Fibroblast of skin of abdomen (primary cell): ENCODE data around the gene TOGARAM2.
"Not testable (repeated sequence)": the region's sequence is repeated elsewhere in the genome, so short reads cannot be mapped to it uniquely, and the experiment has no call there.

Experiments used
- DNase-seq: peaks from one replicate; pipeline ENCODE4 v3.0.0-alpha.2; 2013

TOGARAM2 gene

GRCh38 chr2:28977176-28977875 lies 3.8 kb upstream of the TOGARAM2 start:
- no peak for DNase-seq

GRCh38 chr2:28978001-28978400 lies 3.1 kb upstream of the TOGARAM2 start:
- DNase-seq = not testable (repeated sequence)

GRCh38 chr2:28978606-28979005 lies 2.5 kb upstream of the TOGARAM2 start:
- no peak for DNase-seq

GRCh38 chr2:28979041-28979440 lies 2.1 kb upstream of the TOGARAM2 start:
- DNase-seq = no peak

GRCh38 chr2:28979576-28980366 lies 1.3 kb upstream of the TOGARAM2 start:
- no peak for DNase-seq

DNA sequence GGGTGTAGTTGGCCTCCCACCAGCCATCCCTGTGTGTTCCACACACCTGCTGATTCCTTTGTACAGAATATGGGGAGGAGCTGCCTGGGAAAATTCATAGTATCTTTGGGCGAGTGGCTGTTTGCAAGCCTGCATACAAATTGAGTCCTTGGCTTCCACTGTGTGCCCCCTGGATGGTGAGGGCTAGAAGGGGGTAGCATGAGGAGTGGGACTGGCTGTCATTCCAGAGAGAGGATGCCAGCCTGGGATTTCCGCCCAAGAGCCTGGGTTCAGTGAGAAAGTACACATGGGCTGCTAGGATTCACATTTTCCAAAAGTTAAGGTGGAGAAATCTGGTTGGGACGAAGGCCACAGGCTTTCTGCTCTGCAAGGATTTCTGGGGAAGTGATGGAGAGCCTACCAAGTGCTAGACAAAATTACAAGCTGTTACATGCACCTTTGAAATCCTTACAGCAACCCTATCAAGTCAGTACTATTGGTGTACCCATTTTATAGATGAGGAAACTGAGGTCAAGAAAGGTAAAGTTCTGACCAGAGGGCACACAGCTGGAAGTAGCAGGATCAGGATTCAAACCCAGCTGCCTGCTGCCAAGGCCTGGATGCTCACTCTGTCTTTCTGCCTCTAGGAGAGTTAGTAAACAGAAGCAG lies 606 bp upstream of the TOGARAM2 start:
- no peak for DNase-seq

- DNase-seq = no peak
Observed at GRCh38 chr2:28981620-28982376, 700 bp downstream of the TOGARAM2 start.

DNA sequence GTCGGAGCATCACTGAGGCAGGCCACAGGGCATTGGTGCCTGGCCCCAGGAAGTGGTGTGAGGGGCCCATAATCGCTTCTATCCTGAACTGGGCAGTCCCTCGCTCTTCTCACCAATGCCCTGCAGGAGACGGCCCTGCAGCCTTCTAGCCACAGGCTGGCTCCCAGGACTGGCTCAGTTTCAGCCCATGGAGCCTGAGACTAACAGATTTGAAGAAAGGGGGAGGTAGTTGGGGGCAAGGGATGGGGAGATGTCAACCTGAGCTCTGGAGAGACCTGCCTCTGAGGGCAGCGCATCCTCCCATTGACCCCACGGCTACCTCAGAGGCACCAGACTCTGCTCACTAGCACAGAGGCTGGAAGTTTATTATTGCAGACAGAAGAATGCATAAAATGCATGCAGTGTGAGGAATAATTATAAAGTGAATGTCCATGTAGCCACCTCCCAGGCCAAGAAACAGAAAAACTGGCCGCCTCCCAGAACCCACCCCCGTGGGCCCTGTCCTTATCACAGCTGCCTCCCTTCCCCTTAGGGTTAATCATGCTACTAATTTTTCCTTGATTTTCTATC lies 1.4 kb downstream of the TOGARAM2 start:
- DNase-seq = no peak

GRCh38 chr2:28986429-28986828 lies 5.3 kb downstream of the TOGARAM2 start:
- DNase-seq = no peak

- DNase-seq = no peak
Observed at GRCh38 chr2:28989973-28990372, 8.9 kb downstream of the TOGARAM2 start.

DNA sequence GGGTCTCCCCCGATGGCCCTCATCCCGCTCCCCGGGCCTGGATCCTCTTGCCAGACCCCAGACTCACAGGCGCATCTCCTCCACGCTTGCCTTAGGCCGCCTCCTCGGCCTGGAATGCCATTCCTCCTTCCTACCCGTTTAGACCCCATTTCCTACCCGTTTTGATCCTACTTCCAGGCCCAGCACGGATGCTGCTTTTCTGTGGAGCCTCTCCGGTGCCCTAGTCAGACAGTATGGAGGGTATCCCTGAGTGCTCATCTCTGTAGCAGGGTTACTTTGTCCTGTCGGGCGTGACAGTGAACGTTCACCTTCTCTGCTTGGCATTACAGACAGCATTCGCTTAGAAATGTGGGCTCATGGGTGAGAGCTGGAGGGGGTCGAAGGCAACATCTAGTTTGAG lies 9.3 kb downstream of the TOGARAM2 start:
- DNase-seq = no peak

- no peak for DNase-seq
Observed at GRCh38 chr2:28991021-28991420, 9.9 kb downstream of the TOGARAM2 start.

DNA sequence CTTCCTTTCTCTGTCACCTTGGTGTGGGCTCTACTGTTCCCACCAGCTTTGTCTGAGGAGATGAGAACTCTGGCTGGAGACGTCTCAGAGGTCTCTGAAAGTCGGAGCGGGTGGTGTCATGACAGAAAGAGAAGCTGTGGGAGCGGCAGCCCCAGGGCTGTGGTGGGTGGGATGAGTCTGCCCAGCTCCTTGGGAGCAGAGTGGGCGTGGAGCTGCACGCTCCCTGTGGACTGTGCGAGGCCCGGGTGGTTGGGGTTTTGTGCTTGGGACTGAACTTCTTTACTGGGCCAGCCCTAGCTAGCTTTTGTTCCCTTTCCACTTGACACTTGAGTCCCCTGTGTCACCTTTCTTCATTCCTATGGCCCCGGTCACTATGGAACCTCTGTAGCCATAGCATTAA lies 10.4 kb downstream of the TOGARAM2 start:
- no peak for DNase-seq

GRCh38 chr2:28993206-28993960 lies 12.3 kb downstream of the TOGARAM2 start:
- no peak for DNase-seq

DNA sequence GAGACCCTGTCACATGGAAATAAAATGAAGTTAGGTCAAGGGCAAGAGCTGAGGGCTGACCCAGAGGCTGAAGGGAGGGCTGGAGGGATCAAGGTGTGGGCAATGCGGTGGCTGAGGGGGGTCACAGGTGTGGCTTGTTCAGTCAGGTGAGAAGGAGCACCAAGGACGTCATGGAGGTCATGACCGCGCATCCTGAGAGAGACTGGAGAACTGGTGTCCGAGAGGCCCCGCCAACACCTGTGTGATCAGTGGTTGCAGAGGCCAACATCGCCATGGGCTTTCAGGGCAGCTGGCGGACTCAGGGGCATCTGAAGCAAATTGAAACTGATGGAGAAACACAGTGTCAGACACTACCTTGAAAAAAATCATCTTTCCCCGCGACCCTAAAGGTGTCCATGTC lies 13.0 kb downstream of the TOGARAM2 start:
- no peak for DNase-seq

DNA sequence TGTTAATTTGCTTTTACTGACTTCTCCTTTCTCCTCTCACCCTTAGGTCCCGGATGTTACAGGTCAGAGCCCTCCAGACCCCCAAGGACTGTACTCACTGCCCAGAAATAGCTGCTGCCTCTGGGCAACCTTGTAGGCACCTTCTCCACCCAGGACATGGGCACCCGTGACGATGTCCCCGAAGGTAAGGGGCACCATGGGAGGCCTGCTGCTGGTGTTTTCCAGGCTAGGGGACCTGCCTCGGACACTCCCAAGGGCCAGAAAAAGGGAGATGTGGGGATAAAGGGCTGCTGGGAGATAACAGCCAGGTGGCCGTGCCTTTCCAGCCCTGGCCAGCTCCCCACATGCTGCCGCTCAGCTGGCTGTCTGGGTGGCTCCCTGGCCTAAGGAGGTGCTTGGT lies 13.6 kb downstream of the TOGARAM2 start:
- DNase-seq = no peak

DNA sequence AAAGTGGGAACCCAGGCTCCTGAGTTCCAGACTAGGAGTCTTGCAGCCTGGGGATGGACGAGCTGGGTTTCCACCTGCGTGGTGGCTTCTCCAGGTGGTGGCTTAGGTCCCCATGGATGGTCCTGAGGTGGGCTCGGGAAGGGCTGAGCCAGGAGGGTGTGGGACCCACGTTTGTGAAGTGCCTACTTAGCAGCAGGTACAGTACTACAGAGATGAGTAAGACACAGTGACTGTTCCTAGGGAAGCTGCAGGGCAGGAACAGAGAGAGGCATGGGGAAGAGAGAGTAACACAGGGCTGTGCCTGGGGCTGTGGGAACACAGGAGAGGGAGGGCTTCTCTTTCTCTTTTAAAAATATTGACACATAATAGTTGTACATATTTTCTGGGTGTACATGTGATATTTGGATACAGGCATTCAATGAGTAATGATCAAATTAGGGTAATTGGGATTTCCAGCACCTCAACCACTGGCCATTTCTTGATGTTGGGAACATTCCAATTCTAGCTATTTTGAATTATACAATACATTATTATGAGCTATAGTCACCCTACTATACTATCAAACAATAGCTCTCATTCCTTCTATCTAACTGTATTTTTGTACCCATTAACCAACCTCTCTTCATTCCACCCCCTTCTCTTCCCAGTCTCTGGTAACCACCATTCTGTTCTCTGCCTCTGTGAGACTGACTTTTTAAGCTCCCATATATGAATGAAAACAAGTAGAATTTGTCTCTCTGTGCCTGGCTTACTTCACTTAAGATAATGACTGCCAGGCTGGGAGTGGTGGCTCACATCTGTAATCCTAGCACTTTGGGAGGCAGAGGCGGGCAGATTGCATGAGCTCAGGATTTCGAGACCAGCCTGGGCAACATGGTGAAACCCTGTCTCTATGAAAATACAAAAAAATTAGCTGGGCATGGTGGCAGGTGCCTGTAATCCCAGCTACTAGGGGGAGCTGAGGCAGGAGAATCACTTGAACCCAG lies 15.0 kb downstream of the TOGARAM2 start:
- DNase-seq = no peak

GRCh38 chr2:28997237-28997846 lies 16.2 kb downstream of the TOGARAM2 start:
- no peak for DNase-seq

GRCh38 chr2:28997847-28998735 lies 17.0 kb downstream of the TOGARAM2 start:
- no peak for DNase-seq
